OCI-LY7 (cell line): ENCODE results near the gene MYBPHL. TPM values are rescaled to one million over a fixed set of nuclear protein-coding genes. Genes with fewer than 3 reads are reported as not detected.

ENCODE experiments used
- BruUV-seq: library from RNA; stranded (reverse); fragments of 400-500 nt; replicated peaks from 2 replicates; lab custom pipeline; 2021; lab: Mats Ljungman, UMichigan
- CTCF ChIA-PET: fragments of 300-600 bp; sonication (Branson Sonifier 250); formaldehyde crosslinking; loops from one replicate; lab custom pipeline; 2022; ENCODE audit warnings: antibody characterized with exemption; ENCODE audit not compliant: unreplicated experiment; lab: Charles Lee
- POLR2A ChIA-PET: fragments of 300-600 bp; sonication (Branson Sonifier 250); formaldehyde crosslinking; loops from one replicate; lab custom pipeline; 2022; ENCODE audit warnings: antibody characterized with exemption; lab: Charles Lee
- DNase-seq: peaks from one replicate; pipeline ENCODE4 v3.0.0-alpha.2; 2015; ENCODE audit warnings: low spot score
- H2AFZ ChIP-seq: fragments of 200-600 bp; sonication (generic), shearing (Covaris generic); 2 replicates; pipeline ENCODE4 v1.6.1; 2014; ENCODE audit warnings: mild to moderate bottlenecking, antibody characterized with exemption, low read length, moderate library complexity
- H3K27ac ChIP-seq: fragments of 200-600 bp; sonication (generic); 2 replicates; pipeline ENCODE4 v1.5.1; 2014; ENCODE audit warnings: mixed run types, low read depth, mild to moderate bottlenecking, moderate library complexity, low read length, inconsistent platforms; ENCODE audit not compliant: poor library complexity, severe bottlenecking
- H3K36me3 ChIP-seq: fragments of 200-600 bp; sonication (generic); 2 replicates; pipeline ENCODE4 v1.6.1; 2014; ENCODE audit warnings: mild to moderate bottlenecking, antibody characterized with exemption, low read length, moderate library complexity, mixed read lengths; ENCODE audit not compliant: insufficient read depth
- H3K4me1 ChIP-seq: fragments of 200-600 bp; sonication (generic); 2 replicates; pipeline ENCODE4 v1.5.1; 2014; ENCODE audit warnings: mild to moderate bottlenecking, low read length; ENCODE audit not compliant: insufficient read depth, poor library complexity, severe bottlenecking
- H3K4me2 ChIP-seq: fragments of 200-600 bp; sonication (generic); 2 replicates; pipeline ENCODE4 v1.6.1; 2014; ENCODE audit warnings: mild to moderate bottlenecking, low read length
- H3K4me3 ChIP-seq: fragments of 200-600 bp; sonication (generic); 2 replicates; pipeline ENCODE4 v1.5.1; 2014; ENCODE audit warnings: mild to moderate bottlenecking, low read depth, low read length; ENCODE audit not compliant: poor library complexity, severe bottlenecking
- H3K79me2 ChIP-seq: fragments of 200-600 bp; sonication (generic); 2 replicates; pipeline ENCODE4 v1.6.1; 2016; ENCODE audit warnings: low read depth, mild to moderate bottlenecking, low read length, moderate library complexity, mixed read lengths; ENCODE audit not compliant: insufficient read depth
- H3K9me2 ChIP-seq: fragments of 200-600 bp; sonication (generic); 2 replicates; pipeline ENCODE4 v1.6.1; 2016; ENCODE audit warnings: mild to moderate bottlenecking, low read length, mixed read lengths; ENCODE audit not compliant: insufficient read depth
- H3K9me3 ChIP-seq: fragments of 200-600 bp; sonication (generic); 2 replicates; pipeline ENCODE4 v1.6.1; 2014; ENCODE audit warnings: mild to moderate bottlenecking, mixed run types, low read length, mixed read lengths
- H4K20me1 ChIP-seq: fragments of 200-600 bp; sonication (generic); 2 replicates; pipeline ENCODE4 v1.6.1; 2014; ENCODE audit warnings: mild to moderate bottlenecking, antibody characterized with exemption, low read length, moderate library complexity, mixed read lengths; ENCODE audit not compliant: insufficient read depth
- CTCF ChIP-seq: fragments of 200-600 bp; sonication (generic); conservative IDR thresholded peaks from 2 replicates; pipeline ENCODE4 v1.5.1; 2014; ENCODE audit warnings: mild to moderate bottlenecking, antibody characterized with exemption, low read length, moderate library complexity, mixed read lengths
- EZH2phosphoT487 ChIP-seq: fragments of 200-600 bp; sonication (generic); IDR thresholded peaks from 2 replicates; pipeline ENCODE4 v1.6.1; 2018; ENCODE audit warnings: low read depth, borderline replicate concordance, mild to moderate bottlenecking, mixed run types, antibody characterized with exemption, low read length, moderate library complexity, mixed read lengths
- intact Hi-C: fragments of 100-400 bp; cut with micrococcal nuclease; formaldehyde crosslinking; loops from one replicate; pipeline ENCODE4 v1.10.0; 2022; ENCODE audit not compliant: unreplicated experiment
- total RNA-seq, 2 experiments: library from RNA; depleted of rRNA in 1 of 2; stranded (reverse); fragments of >200 nt in 1 of 2; shearing (Covaris generic) in 1 of 2; gene quantifications; 2 replicates each; pipeline ENCODE4 v1.2.3, GENCODE V29; 2014 to 2022

The MYBPHL gene
- total RNA-seq, 2 experiments from 2014 or later: 0.16 TPM; not detected in 1

- no TSS peak for BruUV-seq
- POLR2A ChIA-PET: interaction anchor here (0.6 to 1.0 kb wide), 4 partner anchors 10 to 43 kb away, joined by 3 to 4 read pairs (median 3); no protein-coding TSS in a partner anchor
- H3K79me2 ChIP-seq: no peaks in the 10 kb centered on the region
These were observed 24.3 kb upstream of the MYBPHL start for GRCh38 chr1:109331113-109331512.

GRCh38 chr1:109327285-109327684, 20.5 kb upstream of the MYBPHL start:
- BruUV-seq: no TSS peak

More at GRCh38 chr1:109331113-109331512, 24.3 kb upstream of the MYBPHL start:
- Histone ChIP-seq H3K4me1 (no peaks in the 10 kb centered on the region), H3K9me3 (peaks cover 27% of the 10 kb centered on the region; the same call in 1 of the 2 replicates), H3K27ac (no peak overlapping the region), H3K36me3 (peaks cover 92% of the 10 kb centered on the region), H3K4me3 (no peak overlapping the region), H3K9me2 (no peaks in the 10 kb centered on the region), H3K4me2 (no peak overlapping the region), H2AFZ (no peak overlapping the region), H4K20me1 (no peaks in the 10 kb centered on the region)
- intact Hi-C loops: no loop called here
- TF ChIP-seq CTCF: no peak
- no peak for TF ChIP-seq EZH2phosphoT487
- DNase-seq: peak; percentile 15
- CTCF ChIA-PET: no interaction called here

More at GRCh38 chr1:109327285-109327684, 20.5 kb upstream of the MYBPHL start:
- H3K36me3 ChIP-seq: peaks cover 85% of the 10 kb centered on the region
- TF ChIP-seq EZH2phosphoT487 (no peak), CTCF (no peak)
- no peaks in the 10 kb centered on the region for H3K79me2 ChIP-seq
- peaks cover 22% of the 10 kb centered on the region; the same call in 1 of the 2 replicates for H3K9me3 ChIP-seq
- no peaks in the 10 kb centered on the region for H3K4me1 ChIP-seq
- CTCF ChIA-PET: no interaction called here
- intact Hi-C loops: no loop called here
- no peak overlapping the region for H3K27ac ChIP-seq
- no peak overlapping the region for H3K4me3 ChIP-seq
- POLR2A ChIA-PET: no interaction called here
- no peaks in the 10 kb centered on the region for H3K9me2 ChIP-seq
- H4K20me1 ChIP-seq: no peaks in the 10 kb centered on the region
- no peak for DNase-seq
- H2AFZ ChIP-seq: no peak overlapping the region
- H3K4me2 ChIP-seq: no peak overlapping the region
